ENCODE results near the gene PPARA. TPM values are rescaled to one million over a fixed set of nuclear protein-coding genes. Genes with fewer than 3 reads are reported as not detected.

PPARA gene
- total and polyA plus RNA-seq, 12 donors, result 15.5 to 89.5 (median 79.9) TPM

- Histone ChIP-seq H3K36me3 (no peaks in the 10 kb centered on the region), H3K9me3 (no peaks in the 10 kb centered on the region), H3K4me3 (no peak overlapping the region), H3K27ac (no peak overlapping the region), H3K27me3 (no peaks in the 10 kb centered on the region), H3K4me1 (peaks cover 0 to 22% (median 10%) of the 10 kb centered on the region in 9 donors)
- WGBS, 2 donors, result 89 to 96% methylated on average over 4 of the region's 4 CpGs
- no peak for ATAC-seq
- no peak for TF ChIP-seq CTCF (IDR thresholded peaks at IDR 0.05)
- no peak for DNase-seq
- intact Hi-C loops (cut with DNase I), result no loop called here
These were observed 16.8 kb upstream of the PPARA start for GRCh38 chr22:46133588-46133855.

DNA sequence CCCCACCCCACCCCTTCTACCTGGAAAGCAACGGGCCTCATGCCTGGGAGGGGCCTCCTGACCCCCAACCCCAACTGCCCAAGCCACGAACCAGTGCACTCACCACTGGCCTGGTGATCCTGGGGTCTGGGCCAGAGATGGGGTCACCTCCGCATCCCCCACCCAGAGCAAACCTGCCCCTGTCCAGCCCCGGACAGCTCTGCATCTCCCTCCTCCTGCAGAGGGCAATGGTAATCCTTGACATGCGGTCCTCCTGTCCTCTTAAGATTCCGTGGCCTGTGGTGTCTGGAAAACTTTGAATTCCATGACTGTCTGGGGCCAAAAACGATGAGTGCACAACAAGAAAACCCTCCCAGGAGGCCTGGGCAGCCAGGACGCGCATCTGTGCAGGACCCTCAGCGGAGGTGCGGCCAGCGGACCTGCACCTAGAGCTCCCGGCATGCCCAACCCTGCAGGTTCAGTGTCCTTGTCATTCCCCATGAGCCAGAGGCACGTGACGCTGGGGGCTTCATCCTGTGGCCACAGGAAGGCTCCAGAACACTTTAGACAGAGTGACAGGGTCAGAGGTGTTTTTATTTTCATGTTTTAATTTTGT lies 16.1 kb upstream of the PPARA start:
- ATAC-seq, result no peak
- WGBS, 2 donors, result 88 to 91% methylated on average over 15 of the region's 15 CpGs
- no peaks in the 10 kb centered on the region for H3K27me3 ChIP-seq
- H3K36me3 ChIP-seq, result no peaks in the 10 kb centered on the region
- peaks cover 0 to 19% (median 10%) of the 10 kb centered on the region in 9 donors for H3K4me1 ChIP-seq
- H3K9me3 ChIP-seq, result no peaks in the 10 kb centered on the region
- H3K27ac ChIP-seq, result no peak overlapping the region
- TF ChIP-seq CTCF (IDR thresholded peaks at IDR 0.05), result peak in 2 of 9 donors; percentile 13 to 16
- no peak overlapping the region for H3K4me3 ChIP-seq
- intact Hi-C loops (cut with DNase I), result no loop called here
- no peak for DNase-seq

GRCh38 chr22:46135611-46136485 lies 14.5 kb upstream of the PPARA start:
- WGBS, 2 donors, result 77 to 78% methylated on average over 26 of the region's 26 CpGs
- no peaks in the 10 kb centered on the region for H3K27me3 ChIP-seq
- no peak for TF ChIP-seq CTCF (IDR thresholded peaks at IDR 0.05)
- H3K4me3 ChIP-seq, result no peak overlapping the region
- ATAC-seq, result no peak
- no peaks in the 10 kb centered on the region for H3K36me3 ChIP-seq
- DNase-seq, result no peak
- H3K27ac ChIP-seq, result peak overlapping the region in 1 of 10 donors; percentile 15
- H3K4me1 ChIP-seq, result peaks cover 7 to 21% (median 15%) of the 10 kb centered on the region in 9 donors
- intact Hi-C loops (cut with DNase I), result no loop called here
- no peaks in the 10 kb centered on the region for H3K9me3 ChIP-seq

DNA sequence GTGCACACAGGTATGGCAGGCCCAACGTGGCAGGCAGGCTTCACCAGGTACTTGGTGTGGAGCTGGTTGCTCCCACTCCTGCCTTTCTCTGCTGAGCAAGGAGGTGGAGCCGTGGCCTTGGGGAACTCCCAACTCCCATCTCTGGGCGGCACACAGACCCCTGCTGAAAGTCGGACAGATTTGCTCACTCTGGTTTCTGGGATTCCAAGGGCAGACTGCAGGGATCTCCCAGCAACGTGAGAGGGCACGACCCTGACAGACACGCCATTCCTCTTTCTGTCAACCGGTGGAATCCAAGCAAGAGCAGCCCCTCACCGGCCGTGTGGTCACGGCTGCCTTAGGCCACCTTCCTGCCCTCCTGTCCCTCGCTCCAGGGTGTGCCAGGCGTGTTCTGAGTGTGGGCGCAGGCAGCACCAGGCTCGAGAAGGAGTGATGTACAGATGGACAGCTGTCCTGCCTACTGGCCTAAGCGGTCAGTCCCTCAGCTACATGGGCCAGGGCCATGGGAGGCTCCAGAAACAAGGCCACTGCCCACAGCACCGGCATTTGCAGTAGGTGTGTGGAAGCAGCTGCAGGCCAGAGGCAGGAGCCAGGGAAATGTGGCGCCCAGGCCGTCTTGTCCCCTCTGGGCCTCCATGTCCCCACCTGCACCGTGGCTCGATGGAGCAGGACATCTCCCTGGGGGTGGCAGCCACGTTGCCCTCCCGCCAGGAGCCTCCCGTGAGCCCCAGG lies 13.7 kb upstream of the PPARA start:
- no peak for TF ChIP-seq CTCF (IDR thresholded peaks at IDR 0.05)
- Histone ChIP-seq H3K4me3 (no peak overlapping the region), H3K27ac (no peak overlapping the region), H3K4me1 (peaks cover 7 to 21% (median 15%) of the 10 kb centered on the region in 9 donors), H3K27me3 (no peaks in the 10 kb centered on the region), H3K9me3 (no peaks in the 10 kb centered on the region), H3K36me3 (no peaks in the 10 kb centered on the region)
- ATAC-seq, result no peak
- intact Hi-C loops (cut with DNase I), result no loop called here
- WGBS, 2 donors, result 83 to 87% methylated on average over 24 of the region's 24 CpGs
- DNase-seq, result peak in 1 of 2 donors; percentile 7

All from heart right ventricle (tissue), 16 donors.